Posterior cingulate gyrus (tissue), 11 donors: ENCODE results near the gene GGT5.
"Not testable (repeated sequence)": the region's sequence is repeated elsewhere in the genome, so short reads cannot be mapped to it uniquely, and the experiment has no call there.

Source experiments
- DNase-seq, 10 donors: peaks; one replicate each; pipeline versions ENCODE4 v3.0.0 to v3.0.0-alpha.2; 2020 to 2021; ENCODE audit warnings: mixed read lengths in 3 of 10
- intact Hi-C: fragments of 100-400 bp; cut with DNase I; formaldehyde crosslinking; loops from one replicate; pipeline ENCODE4 v1.15.1; 2023

GGT5 gene

GRCh38 chr22:24264329-24264896 lies 19.5 kb upstream of the GGT5 start:
- intact Hi-C loops, DNase-seq: not testable (repeated sequence)

GRCh38 chr22:24263479-24263878 lies 18.6 kb upstream of the GGT5 start:
- intact Hi-C loops: not testable (repeated sequence)
- DNase-seq: peak in 1 of 10 donors; percentile 34

DNA sequence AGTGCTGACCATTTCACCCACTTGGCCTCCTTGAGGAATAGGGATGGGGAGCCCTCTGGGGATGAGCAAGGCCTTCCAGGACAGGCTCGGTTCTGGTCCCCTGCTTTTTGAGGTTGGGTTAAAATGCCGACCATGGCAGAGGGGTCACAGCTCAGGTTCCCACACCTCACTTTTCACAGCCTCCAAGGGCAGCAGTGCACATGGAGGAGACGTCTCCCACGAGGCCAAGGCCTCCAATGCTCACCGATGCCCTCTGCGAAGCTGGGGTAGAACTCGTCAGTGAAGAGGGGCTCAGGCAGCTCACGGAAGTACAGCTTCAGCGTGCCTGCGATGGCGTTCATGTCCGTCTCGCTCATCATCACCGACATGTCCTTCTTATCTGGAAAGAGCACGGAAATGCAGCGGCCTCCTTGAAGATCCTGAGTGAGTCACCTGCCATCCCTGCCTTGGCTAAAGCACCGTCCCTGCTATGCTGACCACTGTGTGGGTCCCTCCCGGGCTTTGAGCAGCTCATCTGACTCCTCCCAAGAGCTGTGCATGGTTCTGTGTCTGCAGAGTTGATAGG lies 17.4 kb upstream of the GGT5 start:
- intact Hi-C loops: not testable (repeated sequence)
- peak in 1 of 10 donors; percentile 53 for DNase-seq

GRCh38 chr22:24259459-24259858 lies 14.6 kb upstream of the GGT5 start:
- intact Hi-C loops: not testable (repeated sequence)
- DNase-seq: peak in 5 of 10 donors; percentile 38 to 90 (median 56)

GRCh38 chr22:24256736-24257135 lies 11.9 kb upstream of the GGT5 start:
- intact Hi-C loops: not testable (repeated sequence)
- peak in 1 of 10 donors; percentile 52 for DNase-seq

DNA sequence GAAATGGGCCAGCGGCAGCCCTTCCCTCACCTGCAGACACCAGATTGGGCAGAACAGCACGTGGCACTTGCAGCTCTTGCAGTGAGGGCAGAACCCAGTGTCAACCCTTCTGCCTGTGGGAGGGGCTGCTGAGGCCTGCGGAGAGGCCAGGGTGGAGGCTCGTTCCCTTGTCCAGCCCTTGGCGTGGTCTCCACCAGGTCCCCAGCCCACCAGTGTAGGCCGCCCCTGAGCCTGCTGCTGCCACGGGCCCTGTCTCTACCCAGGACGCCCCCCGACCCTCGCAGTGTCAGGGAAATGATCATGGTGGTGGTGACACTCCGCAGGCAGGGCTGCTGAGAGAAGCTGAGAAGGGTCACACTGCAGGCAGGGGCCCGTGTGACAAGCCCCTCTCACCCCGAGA lies 11.3 kb upstream of the GGT5 start:
- intact Hi-C loops: not testable (repeated sequence)
- peak in 1 of 10 donors; percentile 26 for DNase-seq

- DNase-seq: peak in 1 of 10 donors; percentile 43
- intact Hi-C loops: not testable (repeated sequence)
These were observed 8.2 kb upstream of the GGT5 start for GRCh38 chr22:24253126-24253525.

GRCh38 chr22:24251286-24251685 lies 6.4 kb upstream of the GGT5 start:
- peak in 1 of 10 donors; percentile 62 for DNase-seq

DNA sequence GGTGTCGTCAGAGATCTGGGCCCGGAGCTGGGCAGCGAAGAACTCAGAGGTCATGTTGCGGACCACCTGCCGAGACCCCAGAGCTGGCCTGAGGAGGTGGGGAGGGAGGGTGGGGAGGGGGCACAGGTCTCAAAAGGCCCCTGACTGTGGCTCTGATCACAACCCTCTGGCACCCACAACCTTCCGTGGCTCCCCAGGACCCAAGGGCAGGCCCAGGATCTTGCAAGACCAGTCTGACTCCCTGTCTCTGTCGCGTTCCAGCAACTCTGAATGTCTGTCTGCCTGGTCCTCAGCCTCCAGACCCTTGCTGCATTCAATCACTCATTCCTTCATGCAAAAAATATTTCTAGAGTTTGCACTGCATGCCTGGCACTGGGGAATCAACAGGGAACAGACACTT lies 4.5 kb upstream of the GGT5 start:
- not testable (repeated sequence) for DNase-seq
- intact Hi-C loops: loop anchor here (5.0 kb wide), 1 partner anchor 62 kb away; no protein-coding TSS in a partner anchor

More at GRCh38 chr22:24251286-24251685, 6.4 kb upstream of the GGT5 start:
- intact Hi-C loops: not testable (repeated sequence)

DNA sequence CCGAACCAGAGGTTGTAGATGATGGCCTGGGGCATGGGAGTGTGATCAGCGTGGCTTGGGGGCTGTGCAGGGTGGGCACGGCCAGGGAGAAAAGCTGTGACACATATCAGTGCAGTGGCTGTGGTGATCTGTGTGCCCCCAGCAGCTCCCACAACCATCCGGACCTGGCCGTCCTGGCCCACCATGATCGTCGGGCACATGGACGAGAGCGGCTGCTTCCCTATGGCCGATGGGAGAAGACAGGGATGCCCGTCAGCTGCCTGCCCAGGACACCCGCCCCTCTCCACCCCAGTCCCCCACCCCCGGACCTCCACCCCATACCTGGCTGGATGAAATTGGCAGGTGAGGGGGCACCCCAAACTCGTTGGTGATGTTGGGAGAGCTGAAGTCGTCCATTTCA lies 3.7 kb upstream of the GGT5 start:
- intact Hi-C loops: loop anchor here (5.0 kb wide), 1 partner anchor 61 kb away; no protein-coding TSS in a partner anchor
- DNase-seq: peak in 2 of 10 donors; percentile 39 to 62

- DNase-seq: peak; percentile 60 to 96 (median 80)
- intact Hi-C loops: loop anchor here (5.0 kb wide), 1 partner anchor 60 kb away; no protein-coding TSS in a partner anchor
These were observed 2.9 kb upstream of the GGT5 start for GRCh38 chr22:24247564-24248344.

- DNase-seq: peak in 1 of 10 donors; percentile 67
- intact Hi-C loops: loop anchor here (5.0 kb wide), 1 partner anchor 60 kb away; no protein-coding TSS in a partner anchor
These were observed 2.2 kb upstream of the GGT5 start for GRCh38 chr22:24247011-24247507.

DNA sequence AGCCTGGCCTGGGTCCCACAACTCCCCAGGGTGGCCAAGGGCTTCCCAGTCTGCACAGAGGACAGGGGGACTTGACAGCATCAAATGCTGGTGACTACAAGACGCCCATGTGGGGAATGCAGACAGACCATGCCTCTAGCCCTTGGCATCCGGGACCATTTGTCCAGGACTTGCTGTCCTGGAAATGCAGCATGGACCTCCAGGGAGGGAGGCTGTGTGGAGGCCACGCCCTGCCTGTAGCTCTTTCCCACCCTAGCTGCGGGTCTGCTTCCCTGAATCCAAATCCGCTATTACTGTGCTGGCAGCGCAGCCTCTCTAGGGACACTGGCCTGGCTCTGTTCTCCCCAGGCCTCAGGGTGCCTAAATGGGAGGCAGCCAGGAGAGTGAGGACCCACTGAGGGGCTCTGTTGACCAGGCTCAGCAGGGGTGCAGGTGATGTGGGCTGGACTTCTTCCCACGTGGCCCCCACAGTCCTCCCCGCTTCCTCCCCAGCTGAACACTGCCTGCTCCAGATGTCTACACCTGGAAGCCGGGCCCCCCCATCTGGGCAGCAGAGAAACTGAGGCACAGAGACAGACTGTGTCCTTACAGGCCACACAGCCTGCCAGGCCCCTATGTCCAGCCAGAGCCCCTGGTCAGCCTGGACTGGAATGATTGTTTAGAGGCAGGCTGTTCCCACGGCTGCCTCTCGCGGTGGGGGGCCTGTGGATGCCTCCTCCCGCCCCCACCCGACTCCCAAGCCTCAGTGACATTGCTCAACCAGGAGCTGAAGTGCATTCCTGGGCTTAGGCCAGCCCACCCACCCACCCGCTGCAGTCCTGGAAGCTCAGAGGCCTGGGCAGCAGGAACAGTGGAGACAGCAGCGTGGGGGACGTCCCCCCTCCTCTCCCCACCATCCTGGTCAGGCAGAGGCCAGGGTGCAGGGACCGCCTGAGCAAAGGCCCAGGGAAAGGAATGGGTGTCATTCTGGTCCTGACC lies 991 bp upstream of the GGT5 start:
- DNase-seq: peak in 2 of 10 donors; percentile 57 to 59
- intact Hi-C loops: loop anchor here (5.0 kb wide), 1 partner anchor 59 kb away; no protein-coding TSS in a partner anchor

- DNase-seq: peak in 2 of 10 donors; percentile 66 to 78
These were observed 616 bp downstream of the GGT5 start for GRCh38 chr22:24244144-24244787.

DNA sequence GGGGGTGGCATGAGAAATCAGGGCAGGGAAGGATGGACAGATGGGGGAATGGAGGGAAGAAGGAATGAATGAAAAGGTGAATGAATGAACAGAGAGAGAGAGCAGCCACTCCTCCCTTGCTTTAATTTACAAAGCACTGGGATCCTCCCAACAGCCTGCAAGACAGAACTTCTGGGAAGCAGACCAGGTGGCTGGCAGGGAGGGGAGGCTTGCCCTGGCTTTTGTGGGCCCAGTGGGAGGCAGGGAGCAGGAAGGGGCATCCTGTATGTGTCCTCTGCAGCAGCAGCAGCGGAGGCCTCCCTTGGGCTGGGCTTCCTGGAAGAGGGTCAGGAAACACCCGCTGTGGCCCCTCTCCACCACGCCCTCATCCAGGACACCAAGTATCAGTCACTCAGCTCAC lies 1.5 kb downstream of the GGT5 start:
- DNase-seq, intact Hi-C loops: not testable (repeated sequence)

More at GRCh38 chr22:24244144-24244787, 616 bp downstream of the GGT5 start:
- intact Hi-C loops: no loop called here

GRCh38 chr22:24240985-24241692 lies 3.7 kb downstream of the GGT5 start:
- intact Hi-C loops: not testable (repeated sequence)

GRCh38 chr22:24240381-24240780 lies 4.5 kb downstream of the GGT5 start:
- peak in 2 of 10 donors; percentile 9 to 52 for DNase-seq
- intact Hi-C loops: no loop called here

More at GRCh38 chr22:24240985-24241692, 3.7 kb downstream of the GGT5 start:
- DNase-seq: peak in 1 of 10 donors; percentile 3

DNA sequence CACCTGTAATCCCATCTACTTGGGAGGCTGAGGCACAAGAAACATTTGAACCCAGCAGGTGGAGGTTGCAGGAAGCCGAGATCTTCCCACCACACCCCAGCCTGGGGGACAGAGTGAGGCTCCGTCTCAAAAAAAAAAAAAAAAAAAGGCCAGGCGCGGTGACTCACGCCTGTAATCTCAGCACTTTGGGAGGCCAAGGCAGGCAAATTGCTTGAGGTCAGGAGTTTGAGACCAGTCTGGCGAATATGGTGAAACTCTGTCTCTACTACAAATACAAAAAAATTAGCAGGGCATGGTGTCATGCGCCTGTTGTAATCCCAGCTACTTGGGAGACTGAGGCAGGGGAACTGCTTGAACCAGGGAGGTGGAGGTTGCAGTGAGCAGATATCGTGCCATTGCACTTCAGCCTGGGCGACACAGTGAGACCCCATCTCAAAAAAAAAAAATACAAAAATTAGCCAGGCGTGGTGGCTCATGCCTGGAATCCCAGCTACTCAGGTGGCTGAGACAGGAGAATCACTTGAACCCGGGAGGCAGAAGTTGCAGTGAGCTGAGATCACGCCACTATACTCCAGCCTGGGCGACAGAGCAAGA lies 6.7 kb downstream of the GGT5 start:
- DNase-seq: peak in 1 of 10 donors; percentile 29
- intact Hi-C loops: not testable (repeated sequence)
